LoVo (cell line): ENCODE data around the gene PIP4K2A.

Experiments
- DNase-seq: peaks from one replicate; pipeline ENCODE4 v3.0.0-alpha.2; 2016; ENCODE audit warnings: low spot score

Gene PIP4K2A

GRCh38 chr10:22638863-22639262 lies 75.5 kb downstream of the PIP4K2A start:
- DNase-seq = no peak

GRCh38 chr10:22637491-22637890 lies 76.9 kb downstream of the PIP4K2A start:
- no peak for DNase-seq

GRCh38 chr10:22635650-22636049 lies 78.7 kb downstream of the PIP4K2A start:
- no peak for DNase-seq

- DNase-seq = no peak
Observed at GRCh38 chr10:22634606-22635459, 79.5 kb downstream of the PIP4K2A start.

- no peak for DNase-seq
Observed at GRCh38 chr10:22634093-22634492, 80.3 kb downstream of the PIP4K2A start.

- no peak for DNase-seq
Observed at GRCh38 chr10:22633528-22633927, 80.8 kb downstream of the PIP4K2A start.

GRCh38 chr10:22633106-22633505 lies 81.3 kb downstream of the PIP4K2A start:
- DNase-seq = no peak

GRCh38 chr10:22631646-22632278 lies 82.6 kb downstream of the PIP4K2A start:
- DNase-seq = no peak

- no peak for DNase-seq
Observed at GRCh38 chr10:22631185-22631584, 83.2 kb downstream of the PIP4K2A start.

- DNase-seq = no peak
Observed at GRCh38 chr10:22630234-22631174, 83.9 kb downstream of the PIP4K2A start.

GRCh38 chr10:22629852-22630233 lies 84.5 kb downstream of the PIP4K2A start:
- DNase-seq = no peak

- DNase-seq = no peak
Observed at GRCh38 chr10:22629126-22629525, 85.3 kb downstream of the PIP4K2A start.

- DNase-seq = no peak
Observed at GRCh38 chr10:22628309-22628708, 86.1 kb downstream of the PIP4K2A start.

GRCh38 chr10:22626784-22627183 lies 87.6 kb downstream of the PIP4K2A start:
- no peak for DNase-seq

- no peak for DNase-seq
Observed at GRCh38 chr10:22625516-22626290, 88.7 kb downstream of the PIP4K2A start.

- DNase-seq = peak; percentile 32
Observed at GRCh38 chr10:22624287-22624738, 90.1 kb downstream of the PIP4K2A start.

GRCh38 chr10:22623633-22624253 lies 90.6 kb downstream of the PIP4K2A start:
- DNase-seq = no peak

GRCh38 chr10:22622242-22622806 lies 92.1 kb downstream of the PIP4K2A start:
- DNase-seq = no peak

GRCh38 chr10:22621726-22622125 lies 92.7 kb downstream of the PIP4K2A start:
- no peak for DNase-seq

GRCh38 chr10:22620929-22621328 lies 93.4 kb downstream of the PIP4K2A start:
- no peak for DNase-seq
